GM19328 (cell line): ENCODE measurements around the gene KRT38.
"Not testable (repeated sequence)": the region's sequence is repeated elsewhere in the genome, so short reads cannot be mapped to it uniquely, and the experiment has no call there.

Experiments
- ATAC-seq: cut with Tn5 transposase; IDR thresholded peaks from one replicate; pipeline ENCODE4 v1.9.1; 2021; ENCODE audit warnings: mild to moderate bottlenecking, moderate library complexity; ENCODE audit not compliant: unreplicated experiment

Gene KRT38

GRCh38 chr17:41424111-41424635 is 16.6 kb downstream of the KRT38 start, which contains the start of gene KRT37:
KRT37 (minus strand) TSS chr17:41424585; CDS start chr17:41424523, 62 bp downstream.
- no peak for ATAC-seq

DNA sequence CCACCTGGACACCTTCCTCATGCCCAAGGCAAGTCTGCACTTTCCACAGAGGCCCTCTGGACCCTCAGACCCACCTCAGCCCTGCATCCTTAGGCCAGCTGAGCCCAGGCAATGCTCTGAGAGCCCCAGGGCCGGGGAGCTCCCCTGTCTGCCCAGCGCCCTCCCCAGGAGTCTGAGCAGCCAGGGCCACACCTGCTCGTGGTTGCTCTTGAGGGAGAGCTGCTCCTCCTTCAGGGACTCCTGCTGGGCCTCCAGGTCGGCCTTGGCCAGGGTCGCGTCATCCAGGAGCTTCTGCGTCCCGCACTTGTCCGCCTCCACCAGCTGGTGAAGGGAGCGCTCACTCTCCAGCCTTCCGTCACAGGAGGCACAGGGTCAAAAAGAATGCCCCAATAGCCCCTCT is 18.2 kb downstream of the KRT38 start:
- ATAC-seq, result not testable (repeated sequence)

DNA sequence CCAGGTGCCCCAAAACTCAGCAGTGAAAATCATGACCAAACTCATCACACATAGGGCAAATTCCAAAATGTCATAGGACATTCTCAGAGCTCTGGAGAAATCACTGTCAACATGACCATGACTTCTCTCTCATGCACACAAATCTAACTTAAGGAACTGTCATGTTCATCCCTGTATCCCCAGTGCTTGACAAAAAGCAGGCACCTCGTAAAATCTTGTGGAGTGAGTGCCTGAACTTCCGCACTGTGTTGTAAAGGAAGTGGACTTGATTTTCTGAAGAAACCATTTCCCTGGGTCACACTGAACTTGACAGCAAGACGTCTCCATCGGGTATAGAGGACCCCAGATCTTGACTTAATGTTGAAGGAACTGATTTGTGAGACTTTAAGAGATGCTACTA is 19.2 kb downstream of the KRT38 start:
- ATAC-seq, result no peak

GRCh38 chr17:41421116-41421515 is 19.7 kb downstream of the KRT38 start:
- no peak for ATAC-seq

DNA sequence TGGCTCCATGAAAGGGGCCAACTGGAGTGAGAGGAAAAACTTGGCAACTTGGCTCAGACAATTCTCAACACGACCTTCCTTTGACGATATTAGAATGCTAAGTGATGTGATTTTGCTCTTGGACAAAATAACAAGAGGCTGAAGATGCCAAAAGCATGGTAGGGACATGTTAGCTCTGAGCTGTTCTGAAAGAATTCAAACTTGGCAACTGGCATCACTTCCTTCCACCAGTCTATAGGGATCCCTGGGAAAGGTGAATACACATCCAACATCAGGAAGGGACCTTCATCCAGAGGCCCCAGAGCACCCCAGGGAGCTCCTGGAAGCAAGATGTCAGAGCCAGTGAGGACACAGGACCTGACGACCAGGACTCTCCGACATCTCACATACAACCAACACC is 20.6 kb downstream of the KRT38 start:
- no peak for ATAC-seq

- no peak for ATAC-seq
These were observed 21.1 kb downstream of the KRT38 start for GRCh38 chr17:41419716-41420115.

GRCh38 chr17:41418116-41418860 is 22.5 kb downstream of the KRT38 start:
- no peak for ATAC-seq

- ATAC-seq, result no peak
These were observed 23.2 kb downstream of the KRT38 start for GRCh38 chr17:41417576-41418015.

DNA sequence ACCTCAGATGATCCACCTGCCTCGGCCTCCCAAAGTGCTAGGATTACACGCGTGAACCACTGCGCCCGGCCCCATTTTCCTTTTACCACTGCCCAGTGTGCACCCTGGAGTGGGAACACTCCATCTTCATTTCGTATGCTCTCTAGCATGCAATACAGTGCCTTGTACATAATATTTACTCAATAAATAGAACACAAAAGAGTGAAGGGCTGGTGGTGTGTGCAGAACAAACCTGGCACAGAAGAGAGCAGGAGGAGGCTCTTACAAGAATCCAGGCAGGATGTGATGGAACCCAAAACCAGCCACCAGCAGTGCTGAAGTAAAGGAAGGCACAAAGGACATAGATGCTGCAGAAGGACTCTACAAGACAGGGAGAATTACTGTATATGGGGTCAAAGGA is 23.7 kb downstream of the KRT38 start:
- ATAC-seq, result no peak

GRCh38 chr17:41416479-41416878 is 24.3 kb downstream of the KRT38 start:
- ATAC-seq, result no peak

DNA sequence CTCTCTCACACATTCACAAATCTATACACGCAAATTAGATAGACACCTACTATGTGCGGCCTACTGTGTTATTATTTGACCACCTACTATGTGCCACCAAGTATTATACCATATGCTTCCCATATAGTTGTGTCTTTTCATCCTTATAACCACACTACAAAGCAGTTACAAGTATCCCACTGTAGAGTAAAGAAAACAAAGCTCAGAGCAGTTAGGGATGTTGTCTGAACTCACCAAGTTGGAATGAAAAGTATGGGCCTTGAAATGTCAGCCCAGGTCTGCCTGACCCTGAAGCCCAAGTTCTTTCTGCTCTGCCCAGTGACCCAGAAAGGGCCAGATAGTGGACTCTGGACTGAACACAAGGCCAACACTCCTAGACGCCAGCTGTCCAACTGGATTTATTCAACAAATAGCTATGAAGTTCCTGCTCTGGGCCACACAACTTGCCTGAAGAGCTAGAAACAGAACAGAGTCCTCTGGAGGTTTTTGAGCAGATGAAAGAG is 24.9 kb downstream of the KRT38 start:
- no peak for ATAC-seq

DNA sequence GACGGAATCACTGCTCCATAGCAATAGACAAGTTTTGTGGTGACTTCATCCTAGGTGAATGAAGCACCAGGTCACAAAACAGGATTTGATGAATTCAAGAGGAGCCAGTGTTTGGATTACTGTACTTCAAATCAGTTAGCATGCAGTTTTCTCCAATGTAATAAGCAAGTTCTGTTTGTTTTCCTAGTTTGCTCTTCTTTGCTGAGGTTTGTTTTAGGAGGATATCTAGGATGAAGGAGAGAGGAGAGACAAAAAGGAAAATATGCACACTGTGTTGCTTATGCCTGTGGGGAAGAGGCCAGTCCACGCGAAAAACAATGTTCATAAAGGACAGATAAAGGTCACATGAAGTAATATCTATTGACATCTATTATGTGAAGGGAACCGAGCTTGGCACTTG is 25.4 kb downstream of the KRT38 start:
- ATAC-seq, result no peak

DNA sequence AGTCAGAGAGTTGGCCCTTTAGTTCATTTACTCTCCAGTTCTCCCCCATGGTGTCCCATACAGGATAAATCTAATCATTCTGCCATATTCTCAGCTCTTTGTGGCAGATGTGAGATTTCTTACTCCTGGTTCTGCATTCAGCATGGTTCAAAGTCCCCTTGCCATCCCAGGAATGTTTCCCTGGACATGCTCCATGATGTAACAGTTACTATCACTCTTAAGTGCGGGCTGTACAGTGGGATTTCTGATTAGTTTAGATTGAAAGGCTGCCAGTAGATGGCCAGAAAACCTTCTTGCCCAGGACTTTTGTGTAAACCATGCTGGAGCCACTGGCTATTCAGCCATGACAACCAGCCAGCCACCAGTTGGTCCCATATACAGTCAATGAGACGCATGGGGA is 26.8 kb downstream of the KRT38 start:
- no peak for ATAC-seq

GRCh38 chr17:41413353-41413957 is 27.3 kb downstream of the KRT38 start:
- no peak for ATAC-seq

- no peak for ATAC-seq
These were observed 29.5 kb downstream of the KRT38 start for GRCh38 chr17:41411072-41411840.

DNA sequence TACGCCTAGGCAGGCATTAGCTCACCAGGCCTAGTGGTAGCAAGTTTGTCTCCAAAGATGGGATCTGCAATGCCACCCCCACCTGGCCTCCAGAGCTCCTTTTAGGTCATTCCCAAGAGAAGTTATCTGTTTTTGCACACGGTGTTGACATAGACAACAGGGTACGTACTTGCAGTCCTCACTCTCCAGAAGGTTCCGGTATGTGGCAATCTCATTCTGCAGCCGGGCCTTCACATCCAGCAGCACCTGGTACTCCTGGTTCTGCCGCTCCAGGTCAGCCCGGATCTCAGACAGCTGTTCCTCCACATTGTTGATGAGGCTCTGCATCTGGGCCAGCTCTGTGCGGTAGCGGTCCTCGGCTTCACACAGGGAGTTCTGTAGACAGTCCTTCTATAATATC is 33.6 kb downstream of the KRT38 start:
- no peak for ATAC-seq

GRCh38 chr17:41406205-41406604 is 34.6 kb downstream of the KRT38 start:
- ATAC-seq, result no peak

GRCh38 chr17:41404024-41404671 is 36.6 kb downstream of the KRT38 start:
- no peak for ATAC-seq

- ATAC-seq, result no peak
These were observed 37.3 kb downstream of the KRT38 start for GRCh38 chr17:41403404-41404023.

DNA sequence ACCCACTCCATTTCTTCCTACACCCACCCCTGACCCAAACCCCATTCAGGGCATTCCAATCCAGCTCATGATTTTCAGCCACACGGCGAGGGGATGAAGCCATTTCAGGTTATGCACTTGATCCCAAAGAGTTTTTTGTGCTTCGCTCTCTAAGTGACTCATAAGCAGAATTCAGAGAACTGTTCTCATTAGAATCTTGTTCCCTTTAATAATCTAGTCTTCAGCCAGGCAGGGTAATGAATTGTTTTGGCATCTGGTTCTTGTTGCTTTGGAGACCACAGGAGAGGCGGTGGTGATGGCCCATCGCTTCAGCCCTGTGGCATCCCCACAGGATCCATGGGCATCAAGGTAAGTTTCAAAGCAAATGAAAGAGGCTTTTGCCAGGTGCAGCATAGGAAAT is 38.6 kb downstream of the KRT38 start:
- no peak for ATAC-seq
